Erythroblast (primary cell): Measurements from ENCODE around the gene MKKS.

Experiments used
- GATA1 ChIP-seq: IDR thresholded peaks from 2 replicates; pipeline ENCODE4 v1.6.1; 2011; ENCODE audit warnings: low read depth, mild to moderate bottlenecking, control low read depth, low read length, moderate library complexity
- POLR2A ChIP-seq: IDR thresholded peaks from 2 replicates; pipeline ENCODE4 v1.6.1; 2011; ENCODE audit warnings: mild to moderate bottlenecking, low read length

DNA sequence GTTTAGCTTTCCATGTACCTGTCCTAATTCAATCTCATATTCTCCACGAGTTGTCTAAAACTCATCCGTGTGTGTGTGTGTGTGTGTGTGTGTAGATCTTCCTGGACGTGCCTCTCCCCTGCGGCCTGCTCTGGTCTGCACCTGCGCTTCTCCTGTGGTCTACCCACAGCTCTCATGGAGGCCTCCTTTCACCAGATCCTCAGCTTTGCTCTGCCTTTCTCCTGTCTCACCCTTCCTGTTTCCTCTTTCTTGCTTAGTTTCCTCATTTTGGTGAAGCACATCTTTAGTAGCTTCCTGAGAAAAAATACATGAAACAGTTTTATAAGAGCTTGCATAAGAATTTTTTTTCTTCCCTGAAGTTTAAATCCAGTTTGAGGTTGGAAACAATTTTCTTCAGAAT is 19.2 kb upstream of the MKKS start:
- TF ChIP-seq POLR2A (no peak), GATA1 (no peak)
